OCI-LY7 (cell line): ENCODE results near the gene EEIG2.

Source experiments
- CTCF ChIP-seq: fragments of 200-600 bp; sonication (generic); conservative IDR thresholded peaks from 2 replicates; pipeline ENCODE4 v1.5.1; 2014; ENCODE audit warnings: mild to moderate bottlenecking, antibody characterized with exemption, low read length, moderate library complexity, mixed read lengths
- EZH2phosphoT487 ChIP-seq: fragments of 200-600 bp; sonication (generic); IDR thresholded peaks from 2 replicates; pipeline ENCODE4 v1.6.1; 2018; ENCODE audit warnings: low read depth, borderline replicate concordance, mild to moderate bottlenecking, mixed run types, antibody characterized with exemption, low read length, moderate library complexity, mixed read lengths

- TF ChIP-seq CTCF, result no peak
- TF ChIP-seq EZH2phosphoT487, result no peak
Measured at GRCh38 chr1:108570998-108571401, 11.1 kb downstream of the EEIG2 start.
